Activated T-helper 2 cell treated with anti-CD3 and anti-CD28 coated beads, Interferon-gamma antibody, Interleukin-2, Interleukin-4, amounts not matched to agents 10 μg/mL and 5 μg/mL and 100 μg/mL, durations not matched to agents 14 hours and 24 hours and 36 hours (primary cell): Measurements from ENCODE around the gene SIX6. TPM values are rescaled to one million over a fixed set of nuclear protein-coding genes. Genes with fewer than 3 reads are reported as not detected.

ENCODE experiments used
- DNase-seq: peaks from one replicate; pipeline ENCODE4 v3.0.0; 2021; ENCODE audit warnings: low spot score
- H3K27ac Mint-ChIP-seq: one replicate; pipeline ENCODE4 v1.8.0; 2021; ENCODE audit warnings: mixed read lengths
- H3K27me3 Mint-ChIP-seq: one replicate; pipeline ENCODE4 v1.8.0; 2021; ENCODE audit warnings: low read depth, mixed read lengths
- H3K36me3 Mint-ChIP-seq: one replicate; pipeline ENCODE4 v1.8.0; 2021; ENCODE audit warnings: low read depth, mixed read lengths
- H3K4me1 Mint-ChIP-seq: one replicate; pipeline ENCODE4 v1.8.0; 2021; ENCODE audit warnings: low read depth, mixed read lengths
- H3K4me3 Mint-ChIP-seq: one replicate; pipeline ENCODE4 v1.8.0; 2021; ENCODE audit warnings: low read depth, mild to moderate bottlenecking, moderate library complexity, mixed read lengths
- H3K9me3 Mint-ChIP-seq: one replicate; pipeline ENCODE4 v1.8.0; 2021; ENCODE audit warnings: mixed read lengths
- intact Hi-C: fragments of 100-400 bp; cut with micrococcal nuclease; formaldehyde crosslinking; loops from one replicate; pipeline ENCODE4 v1.15.1; 2023
- total RNA-seq: library from RNA; stranded (reverse); gene quantifications from 2 replicates; pipeline ENCODE4 v1.2.3, GENCODE V29; 2022

SIX6 gene
- total RNA-seq, 1 donor from 2014 or later: not detected

DNA sequence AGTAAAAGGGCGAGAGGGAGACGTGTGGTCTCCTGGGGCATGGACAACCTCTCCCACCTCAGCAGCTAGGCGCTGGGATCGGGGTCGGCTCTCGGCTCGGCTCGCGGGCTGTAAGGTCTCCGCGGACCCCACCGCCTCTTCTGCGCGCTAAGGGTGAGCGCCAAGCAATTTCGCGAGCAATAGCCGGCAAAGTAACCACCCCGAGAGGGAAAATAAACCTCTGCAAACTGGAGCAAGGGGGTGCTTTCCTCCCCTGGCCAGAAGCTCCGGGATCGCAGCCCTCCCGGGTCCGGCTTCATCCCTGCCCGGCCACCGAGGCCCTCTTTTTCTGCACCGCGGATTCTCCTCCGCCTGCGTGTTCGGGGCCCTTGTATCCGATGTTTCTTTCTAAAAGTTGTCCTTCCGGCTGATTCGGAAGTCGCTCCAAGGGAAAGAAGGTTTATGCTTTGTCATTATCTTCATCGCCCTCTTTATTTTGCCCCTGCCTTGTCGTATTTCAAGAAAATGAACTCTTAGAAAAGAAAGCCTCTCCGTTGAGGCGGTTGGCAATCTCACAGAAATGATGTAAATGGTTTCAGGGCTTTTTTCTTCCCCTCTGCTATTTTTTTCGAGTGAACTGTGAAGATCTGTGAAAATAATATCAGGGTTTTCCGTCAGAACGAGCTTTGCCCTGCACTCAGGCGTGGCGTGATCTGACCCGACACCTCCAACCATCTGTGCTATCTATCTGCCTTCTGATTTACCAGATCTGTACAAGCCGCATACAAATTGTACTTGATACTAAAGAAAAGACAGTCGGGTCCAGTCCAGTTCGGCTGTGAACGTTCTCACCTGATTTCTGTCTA lies 1.7 kb upstream of the SIX6 start:
- H3K4me1 Mint-ChIP-seq: no peaks in the 10 kb centered on the region
- H3K9me3 Mint-ChIP-seq: no peaks in the 10 kb centered on the region
- no peak overlapping the region for H3K4me3 Mint-ChIP-seq
- no peak for DNase-seq
- intact Hi-C loops: no loop called here
- H3K36me3 Mint-ChIP-seq: peaks cover 4% of the 10 kb centered on the region
- H3K27ac Mint-ChIP-seq: peak overlapping the region; percentile 22
- peaks cover 81% of the 10 kb centered on the region for H3K27me3 Mint-ChIP-seq

DNA sequence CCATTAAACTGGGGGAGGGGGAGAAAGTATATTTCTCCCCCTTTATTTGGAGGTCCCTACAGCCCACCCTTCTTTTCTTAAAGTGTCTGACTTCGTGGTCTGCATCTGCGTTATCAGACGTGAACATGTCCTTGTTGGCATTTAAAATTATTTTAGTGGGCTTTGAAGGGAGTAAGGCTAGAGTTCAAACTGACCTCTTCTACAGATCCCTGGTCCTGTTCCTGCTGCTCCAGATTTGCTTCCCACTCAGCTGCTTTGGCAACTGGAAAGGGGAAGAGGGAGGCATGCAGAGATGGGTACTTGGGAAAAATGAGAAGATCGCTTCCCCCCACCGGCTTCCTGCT lies 611 bp upstream of the SIX6 start:
- H3K27me3 Mint-ChIP-seq: peaks cover 83% of the 10 kb centered on the region
- no peaks in the 10 kb centered on the region for H3K4me1 Mint-ChIP-seq
- H3K4me3 Mint-ChIP-seq: no peak overlapping the region
- no peak overlapping the region for H3K27ac Mint-ChIP-seq
- H3K36me3 Mint-ChIP-seq: peaks cover 4% of the 10 kb centered on the region
- DNase-seq: no peak
- H3K9me3 Mint-ChIP-seq: no peaks in the 10 kb centered on the region
- intact Hi-C loops: loop anchor here (2.0 kb wide), 1 partner anchor 140 kb away; the partner anchor contains the start of gene SIX1

DNA sequence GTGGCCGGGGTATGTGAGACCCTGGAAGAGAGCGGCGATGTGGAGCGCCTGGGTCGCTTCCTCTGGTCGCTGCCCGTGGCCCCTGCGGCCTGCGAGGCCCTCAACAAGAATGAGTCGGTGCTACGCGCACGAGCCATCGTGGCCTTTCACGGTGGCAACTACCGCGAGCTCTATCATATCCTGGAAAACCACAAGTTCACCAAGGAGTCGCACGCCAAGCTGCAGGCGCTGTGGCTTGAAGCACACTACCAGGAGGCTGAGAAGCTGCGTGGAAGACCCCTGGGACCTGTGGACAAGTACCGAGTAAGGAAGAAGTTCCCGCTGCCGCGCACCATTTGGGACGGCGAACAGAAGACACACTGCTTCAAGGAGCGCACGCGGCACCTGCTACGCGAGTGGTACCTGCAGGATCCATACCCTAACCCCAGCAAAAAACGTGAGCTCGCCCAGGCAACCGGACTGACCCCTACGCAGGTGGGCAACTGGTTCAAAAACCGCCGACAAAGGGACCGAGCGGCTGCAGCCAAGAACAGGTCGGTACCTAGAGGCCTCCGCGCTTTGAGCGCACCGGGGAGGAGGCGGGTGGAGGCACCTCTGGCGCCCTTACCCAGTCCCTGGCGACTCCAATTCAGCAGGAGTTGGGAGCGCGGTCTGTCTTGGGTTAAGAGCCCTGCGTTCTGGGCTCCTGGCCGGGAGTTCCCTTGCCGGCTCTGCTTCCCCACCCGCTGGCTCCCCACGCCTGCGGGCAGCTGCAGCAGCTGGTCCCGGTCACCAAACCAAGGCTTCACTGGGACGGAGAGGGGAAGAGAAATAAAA lies 700 bp downstream of the SIX6 start:
- peak overlapping the region; percentile 12 for H3K27ac Mint-ChIP-seq

DNA sequence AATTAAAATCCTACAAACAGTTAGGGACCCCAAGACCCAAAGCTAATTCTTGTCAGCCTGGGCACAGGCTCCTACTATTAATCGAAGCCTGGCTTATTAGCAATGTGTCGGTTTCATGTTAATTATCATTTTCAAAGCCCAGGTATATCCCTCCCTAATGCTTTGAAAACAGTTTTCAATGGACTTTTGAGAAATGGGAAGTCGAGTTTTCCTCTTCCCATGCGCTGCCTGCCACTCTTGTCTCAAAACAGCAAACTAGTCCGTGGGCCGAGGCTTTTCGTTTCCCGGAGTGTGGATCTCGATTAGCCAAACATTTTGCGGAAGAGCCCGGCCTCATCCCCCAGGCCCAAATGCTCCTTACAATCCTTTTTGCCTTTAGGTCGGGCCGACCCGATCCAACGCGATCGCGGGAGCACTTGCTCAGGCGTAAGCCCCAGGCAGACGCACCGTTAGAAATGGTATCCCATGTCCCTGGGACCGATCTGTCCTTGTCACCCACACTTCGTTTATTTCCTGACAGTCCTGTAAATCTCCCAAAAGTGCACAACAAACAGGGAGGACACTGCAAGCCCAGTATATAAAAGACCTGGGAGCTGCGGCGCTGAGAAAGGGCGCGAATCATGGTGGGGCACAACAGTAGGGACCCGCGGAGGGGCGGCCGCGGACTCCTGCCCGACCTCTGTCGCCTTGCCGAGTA lies 1.5 kb downstream of the SIX6 start:
- DNase-seq: no peak
- no peaks in the 10 kb centered on the region for H3K9me3 Mint-ChIP-seq
- H3K27ac Mint-ChIP-seq: no peak overlapping the region
- peaks cover 83% of the 10 kb centered on the region for H3K27me3 Mint-ChIP-seq
- H3K4me3 Mint-ChIP-seq: no peak overlapping the region
- H3K36me3 Mint-ChIP-seq: peaks cover 4% of the 10 kb centered on the region
- intact Hi-C loops: loop anchor here (2.0 to 10.0 kb wide), 5 partner anchors 26 to 774 kb away; partner anchors contain the start of genes SIX4 and TMEM30B
- H3K4me1 Mint-ChIP-seq: peaks cover 2% of the 10 kb centered on the region

More for the DNA sequence above, 700 bp downstream of the SIX6 start:
- Mint-ChIP-seq H3K9me3 (no peaks in the 10 kb centered on the region), H3K4me1 (peaks cover 2% of the 10 kb centered on the region), H3K36me3 (peaks cover 4% of the 10 kb centered on the region), H3K4me3 (no peak overlapping the region), H3K27me3 (peaks cover 84% of the 10 kb centered on the region)
- DNase-seq: no peak
- intact Hi-C loops: loop anchor here (2.0 to 10.0 kb wide), 6 partner anchors 25 to 775 kb away; partner anchors contain the start of genes SIX1, SIX4 and TMEM30B

- intact Hi-C loops: loop anchor here (2.0 to 10.0 kb wide), 5 partner anchors 26 to 774 kb away; partner anchors contain the start of genes SIX4 and TMEM30B
- Mint-ChIP-seq H3K36me3 (peaks cover 7% of the 10 kb centered on the region), H3K4me1 (peaks cover 4% of the 10 kb centered on the region), H3K9me3 (no peaks in the 10 kb centered on the region), H3K27ac (no peak overlapping the region), H3K27me3 (peaks cover 81% of the 10 kb centered on the region), H3K4me3 (no peak overlapping the region)
- no peak for DNase-seq
Measured at GRCh38 chr14:60510951-60511599, 2.1 kb downstream of the SIX6 start.

DNA sequence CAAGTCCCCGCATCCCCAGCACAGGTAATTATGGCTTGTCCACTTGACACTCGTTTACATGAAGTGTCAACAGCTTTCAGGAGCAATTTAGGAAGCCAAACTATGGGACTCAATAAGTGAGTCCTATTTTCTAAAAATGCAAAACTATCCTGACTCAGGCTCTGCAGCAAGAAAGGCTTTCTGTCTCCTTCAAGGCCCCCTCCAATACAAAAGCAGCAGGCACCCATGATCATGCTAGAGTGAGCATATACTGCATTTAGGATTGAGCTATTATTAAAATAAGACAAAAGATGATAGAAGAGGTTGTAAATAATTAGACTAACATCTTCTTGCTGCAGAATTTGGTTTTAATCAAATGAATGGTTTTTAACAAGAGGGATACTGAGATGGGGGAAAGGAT lies 3.2 kb downstream of the SIX6 start:
- no peak for DNase-seq
- intact Hi-C loops: loop anchor here (5.0 to 10.0 kb wide), 4 partner anchors 210 to 773 kb away; partner anchors contain the start of genes SIX4 and TMEM30B
- Mint-ChIP-seq H3K36me3 (peaks cover 11% of the 10 kb centered on the region), H3K4me1 (peaks cover 8% of the 10 kb centered on the region), H3K27ac (no peak overlapping the region), H3K4me3 (no peak overlapping the region), H3K27me3 (peaks cover 81% of the 10 kb centered on the region), H3K9me3 (no peaks in the 10 kb centered on the region)

- Mint-ChIP-seq H3K36me3 (peaks cover 7% of the 10 kb centered on the region), H3K4me1 (peaks cover 8% of the 10 kb centered on the region), H3K27ac (no peak overlapping the region), H3K4me3 (no peak overlapping the region), H3K27me3 (peaks cover 79% of the 10 kb centered on the region), H3K9me3 (no peaks in the 10 kb centered on the region)
- DNase-seq: no peak
- intact Hi-C loops: loop anchor here (5.0 to 10.0 kb wide), 4 partner anchors 209 to 772 kb away; partner anchors contain the start of genes SIX4 and TMEM30B
Measured at GRCh38 chr14:60512973-60513571, 4.1 kb downstream of the SIX6 start.

DNA sequence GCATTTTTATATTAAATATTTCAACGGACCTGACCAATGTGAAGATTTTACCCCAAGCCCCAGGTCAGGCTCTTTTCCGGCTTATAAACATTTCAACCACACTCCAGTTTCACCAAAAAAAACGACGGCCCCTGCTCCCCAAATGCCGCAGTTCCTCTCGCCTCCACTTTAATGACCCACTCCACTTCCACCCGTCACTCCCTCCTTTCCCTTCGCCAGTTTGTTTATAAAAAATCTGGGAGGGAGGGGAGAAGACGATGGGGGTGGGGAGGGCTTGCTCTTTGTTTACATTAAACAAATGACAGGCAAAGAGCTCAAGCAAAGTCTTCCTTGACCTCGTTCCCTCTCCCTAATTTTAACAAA lies 5.4 kb downstream of the SIX6 start:
- peaks cover 74% of the 10 kb centered on the region for H3K27me3 Mint-ChIP-seq
- H3K27ac Mint-ChIP-seq: no peak overlapping the region
- intact Hi-C loops: loop anchor here (5.0 to 10.0 kb wide), 4 partner anchors 208 to 770 kb away; partner anchors contain the start of genes SIX4 and TMEM30B
- H3K4me1 Mint-ChIP-seq: peaks cover 8% of the 10 kb centered on the region
- H3K4me3 Mint-ChIP-seq: peak overlapping the region; percentile 13
- peaks cover 7% of the 10 kb centered on the region for H3K36me3 Mint-ChIP-seq
- H3K9me3 Mint-ChIP-seq: no peaks in the 10 kb centered on the region
- no peak for DNase-seq

DNA sequence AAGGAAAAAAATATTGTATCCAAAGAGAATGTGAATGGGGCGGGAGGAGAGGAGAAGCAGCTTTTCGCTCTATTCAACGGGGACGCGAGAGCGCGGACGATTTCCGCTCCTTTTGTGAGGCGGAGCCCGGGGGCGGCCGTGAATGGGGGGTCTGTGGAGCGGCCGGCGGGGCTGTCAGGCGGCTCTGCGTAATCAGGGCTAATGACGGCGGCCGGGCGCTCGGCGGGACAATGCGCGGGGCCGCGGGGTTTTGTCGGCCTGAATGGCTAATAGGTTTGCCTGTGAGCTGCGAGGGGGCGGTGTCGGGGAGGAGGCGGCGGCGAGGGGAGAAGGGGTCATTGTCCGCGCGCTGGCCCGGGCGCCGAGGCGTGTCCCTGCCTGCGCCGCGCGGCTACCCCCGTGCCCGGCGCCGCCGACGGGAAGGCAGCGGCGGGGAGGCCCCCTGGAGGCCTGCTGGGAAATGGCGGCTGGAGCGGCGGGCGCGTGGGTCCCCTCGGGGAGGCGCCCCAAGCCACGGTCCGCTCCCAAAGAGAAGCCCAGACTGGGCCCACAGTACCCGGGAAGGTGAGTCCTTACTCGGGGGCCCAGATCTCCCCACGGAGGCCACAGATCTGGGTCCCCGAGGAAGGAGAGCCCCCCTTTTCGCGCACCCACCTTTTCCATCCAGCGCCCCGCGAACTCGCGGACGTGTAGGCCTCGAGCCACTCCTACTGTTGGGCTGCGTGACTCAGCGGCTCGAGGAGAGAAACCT lies 6.0 kb downstream of the SIX6 start:
- H3K4me1 Mint-ChIP-seq: peaks cover 8% of the 10 kb centered on the region
- peaks cover 7% of the 10 kb centered on the region for H3K36me3 Mint-ChIP-seq
- H3K9me3 Mint-ChIP-seq: no peaks in the 10 kb centered on the region
- intact Hi-C loops: loop anchor here (5.0 to 10.0 kb wide), 4 partner anchors 207 to 770 kb away; partner anchors contain the start of genes SIX4 and TMEM30B
- H3K27me3 Mint-ChIP-seq: peaks cover 70% of the 10 kb centered on the region
- H3K4me3 Mint-ChIP-seq: peak overlapping the region; percentile 13
- no peak overlapping the region for H3K27ac Mint-ChIP-seq
- no peak for DNase-seq

- intact Hi-C loops: loop anchor here (10.0 kb wide), 3 partner anchors 509 to 769 kb away; partner anchors contain the start of gene TMEM30B
- DNase-seq: no peak
- H3K4me1 Mint-ChIP-seq: peaks cover 8% of the 10 kb centered on the region
- peak overlapping the region; percentile 28 for H3K4me3 Mint-ChIP-seq
- no peaks in the 10 kb centered on the region for H3K9me3 Mint-ChIP-seq
- H3K27me3 Mint-ChIP-seq: peaks cover 68% of the 10 kb centered on the region
- H3K27ac Mint-ChIP-seq: peak overlapping the region; percentile 5
- H3K36me3 Mint-ChIP-seq: peaks cover 7% of the 10 kb centered on the region
Measured at GRCh38 chr14:60515511-60516289, 6.8 kb downstream of the SIX6 start.
